Thyroid gland (tissue), 4 donors: ENCODE data around the gene FGF8. TPM values are rescaled to one million over a fixed set of nuclear protein-coding genes. Genes with fewer than 3 reads are reported as not detected.

Source experiments
- DNase-seq, 2 donors: peaks; one replicate each; pipeline ENCODE4 v3.0.0-alpha.2; 2019
- H3K27ac ChIP-seq, 3 donors: fragments of 200-600 bp; sonication (generic); 1 replicate in 2 of 3; 2 replicates in 1 of 3; pipeline ENCODE4 v1.5.1; 2016 to 2019; ENCODE audit warnings: mild to moderate bottlenecking in 1 of 3, moderate library complexity in 1 of 3
- H3K27me3 ChIP-seq: fragments of 200-600 bp; sonication (generic); one replicate; pipeline ENCODE4 v1.5.1; 2019
- H3K36me3 ChIP-seq, 2 donors: fragments of 200-600 bp; sonication (generic); one replicate each; pipeline ENCODE4 v1.5.1; 2016 to 2019
- H3K4me1 ChIP-seq, 2 donors: fragments of 200-600 bp; sonication (generic); one replicate each; pipeline ENCODE4 v1.5.1; 2017 to 2019
- H3K4me3 ChIP-seq, 3 donors: fragments of 200-600 bp; sonication (generic); replicated peaks in 1 of 3; 1 replicate in 2 of 3; 2 replicates in 1 of 3; pipeline ENCODE4 v1.5.1; 2016; ENCODE audit warnings: mild to moderate bottlenecking in 1 of 3
- H3K9me3 ChIP-seq: fragments of 200-600 bp; sonication (generic); one replicate; pipeline ENCODE4 v1.5.1; 2017
- CTCF ChIP-seq, 6 experiments: fragments of 200-600 bp in 3 of 6; fragments of 450-650 bp in 3 of 6; sonication (generic) in 3 of 6; IDR thresholded peaks; one replicate each; pipeline ENCODE4 v1.5.1; 2016 to 2019; ENCODE audit warnings: antibody characterized with exemption in 6 of 6, mild to moderate bottlenecking in 2 of 6, inconsistent platforms in 1 of 6, moderate library complexity in 1 of 6
- POLR2A ChIP-seq, 2 donors: fragments of 450-650 bp; IDR thresholded peaks; one replicate each; pipeline ENCODE4 v1.6.1; 2017; ENCODE audit warnings: antibody characterized with exemption in 2 of 2, mild to moderate bottlenecking in 2 of 2, moderate library complexity in 1 of 2
- WGBS, 2 donors: methylation state at CpG; one replicate each; pipeline ENCODE4 v1.1.5; 2017; 5-methylcytosine and 5-hydroxymethylcytosine counted together
- intact Hi-C: fragments of 100-400 bp; cut with DNase I; formaldehyde crosslinking; loops from one replicate; pipeline ENCODE4 v1.15.1; 2023
- total RNA-seq, 4 donors: library from RNA; depleted of rRNA; stranded (reverse); fragments of >200 nt; gene quantifications; one replicate each; pipeline ENCODE4 v1.2.3, GENCODE V29; 2016

Gene FGF8
- total RNA-seq, 4 donors from 2014 or later: not detected

DNA sequence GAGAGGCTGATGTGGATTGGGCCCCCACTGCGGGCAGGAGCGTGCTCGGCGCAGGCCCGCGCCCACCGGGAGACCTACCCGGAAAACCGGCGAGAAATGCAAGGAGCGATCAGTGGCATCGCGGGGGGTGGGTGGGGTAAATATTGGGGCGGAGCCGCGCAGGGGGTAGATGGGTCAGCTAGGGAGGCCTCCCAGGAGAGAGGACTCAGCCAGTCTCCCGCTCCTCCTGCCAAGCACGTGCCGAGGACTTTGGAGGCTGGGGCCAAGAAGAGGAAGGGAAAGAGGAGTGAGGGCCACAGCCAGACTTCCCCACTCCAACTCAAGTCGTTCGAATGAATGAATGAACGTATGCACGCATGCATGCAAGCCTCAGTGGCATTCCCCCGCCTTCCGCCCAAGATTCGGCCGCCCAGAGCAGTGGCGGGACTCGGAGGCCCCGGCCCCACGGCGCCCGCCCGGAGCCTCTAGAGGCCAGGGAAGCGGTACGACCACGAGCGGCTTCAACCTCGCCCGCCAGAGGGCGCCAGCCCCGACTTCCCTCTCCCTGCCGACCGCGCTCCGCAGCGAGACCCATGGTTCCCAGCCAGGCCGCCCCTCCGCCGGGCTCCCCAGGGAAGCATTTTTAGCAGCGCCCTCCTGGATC lies 3.8 kb upstream of the FGF8 start:
- Histone ChIP-seq H3K27me3 (peaks cover 21% of the 10 kb centered on the region), H3K4me1 (peaks cover 27 to 48% of the 10 kb centered on the region in 2 donors), H3K4me3 (peak overlapping the region in 2 of 3 donors; percentile 10 to 25), H3K9me3 (no peaks in the 10 kb centered on the region), H3K27ac (no peak overlapping the region), H3K36me3 (peaks cover 0 to 3% of the 10 kb centered on the region in 2 donors)
- DNase-seq: peak; percentile 72 to 79
- 2 to 10% methylated on average over 17 to 23 of the region's 51 CpGs for WGBS, 2 donors
- intact Hi-C loops: loop anchor here (5.0 kb wide), 1 partner anchor 172 kb away; no protein-coding TSS in a partner anchor
- TF ChIP-seq POLR2A (IDR thresholded peaks at IDR 0.05) (no peak), CTCF (IDR thresholded peaks at IDR 0.05) (peak; percentile 47 to 85 (median 60))

DNA sequence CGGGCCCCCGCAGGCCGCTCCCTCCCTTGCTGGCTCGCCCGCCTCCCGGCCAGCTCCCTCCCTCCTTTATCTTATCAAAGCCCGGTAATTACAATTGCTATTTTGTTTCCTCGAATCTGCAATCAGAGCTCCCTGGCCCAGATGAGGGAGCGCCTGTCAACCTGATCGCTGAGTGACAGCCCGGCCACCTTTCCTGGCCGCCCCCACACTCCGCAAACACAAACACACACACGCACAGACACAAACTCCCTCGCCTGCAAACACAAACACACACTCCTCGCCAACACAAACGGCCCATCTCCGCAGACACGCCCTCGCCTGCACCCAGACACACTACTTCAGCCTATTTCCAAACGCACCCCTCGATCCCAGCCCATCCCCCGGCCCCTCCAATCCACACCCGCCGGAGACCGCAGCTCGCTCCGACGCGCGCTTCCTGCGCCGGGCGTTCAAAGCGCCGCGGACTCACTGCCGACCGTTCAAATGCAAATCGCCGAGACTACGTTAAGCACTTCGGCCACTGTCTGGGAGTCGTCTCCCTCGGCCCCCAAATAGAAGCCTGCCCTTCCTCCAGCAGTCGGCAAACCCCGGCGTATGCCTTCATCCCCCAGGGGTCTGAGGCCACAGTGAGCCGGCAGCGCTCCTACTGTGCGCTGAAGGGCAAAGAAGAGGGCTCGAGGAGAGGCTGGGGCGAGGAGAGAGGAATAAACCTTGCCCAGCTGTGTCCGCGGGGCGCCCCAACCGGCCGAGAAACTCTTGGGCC lies 3.0 kb upstream of the FGF8 start:
- DNase-seq: peak; percentile 20
- 8 to 9% methylated on average over 47 to 51 of the region's 58 CpGs for WGBS, 2 donors
- peaks cover 24% of the 10 kb centered on the region for H3K27me3 ChIP-seq
- intact Hi-C loops: loop anchor here (5.0 kb wide), 1 partner anchor 172 kb away; no protein-coding TSS in a partner anchor
- peaks cover 27 to 49% of the 10 kb centered on the region in 2 donors for H3K4me1 ChIP-seq
- no peak overlapping the region for H3K27ac ChIP-seq
- H3K4me3 ChIP-seq: peak overlapping the region in 2 of 3 donors; percentile 10 to 25
- no peaks in the 10 kb centered on the region for H3K36me3 ChIP-seq
- TF ChIP-seq CTCF (IDR thresholded peaks at IDR 0.05) (no peak), POLR2A (IDR thresholded peaks at IDR 0.05) (no peak)
- H3K9me3 ChIP-seq: no peaks in the 10 kb centered on the region

DNA sequence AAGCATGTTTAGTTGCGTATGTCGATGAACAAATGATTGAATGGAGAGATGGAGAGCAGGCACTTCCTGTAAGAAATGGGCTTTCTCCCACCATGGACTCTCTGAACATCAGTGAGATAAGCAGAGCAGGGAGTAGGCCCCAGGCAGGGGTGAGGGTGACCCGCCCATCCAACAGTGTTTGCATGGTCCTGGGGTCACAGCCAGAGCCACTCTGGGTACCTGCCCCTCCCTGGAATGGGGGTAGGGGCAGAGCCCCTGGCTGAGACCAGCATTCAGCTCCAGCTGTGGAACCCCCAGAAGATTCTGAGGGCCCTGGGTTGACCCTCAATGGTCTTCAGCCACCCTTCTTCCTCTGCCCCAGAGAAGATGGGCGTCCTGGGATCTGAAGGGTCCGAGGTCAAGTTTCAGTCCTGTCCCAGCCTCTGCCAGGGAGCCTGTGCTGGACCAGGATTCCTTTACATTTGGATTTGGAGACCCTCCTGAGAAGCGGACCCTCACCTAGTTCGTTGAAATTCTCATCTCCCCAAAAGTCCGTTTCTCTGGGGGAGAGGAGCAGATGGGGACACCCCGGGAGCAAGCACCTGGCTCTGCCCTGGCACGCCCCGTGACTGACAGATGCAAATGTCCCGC lies 2.4 kb upstream of the FGF8 start:
- H3K27ac ChIP-seq: no peak overlapping the region
- intact Hi-C loops: loop anchor here (5.0 kb wide), 1 partner anchor 171 kb away; no protein-coding TSS in a partner anchor
- H3K9me3 ChIP-seq: no peaks in the 10 kb centered on the region
- peaks cover 25% of the 10 kb centered on the region for H3K27me3 ChIP-seq
- H3K4me1 ChIP-seq: peaks cover 27 to 56% of the 10 kb centered on the region in 2 donors
- DNase-seq: no peak
- H3K36me3 ChIP-seq: no peaks in the 10 kb centered on the region
- 63 to 69% methylated on average over 11 to 12 of the region's 12 CpGs for WGBS, 2 donors
- no peak overlapping the region for H3K4me3 ChIP-seq
- TF ChIP-seq POLR2A (IDR thresholded peaks at IDR 0.05) (no peak), CTCF (IDR thresholded peaks at IDR 0.05) (no peak)

GRCh38 chr10:101777619-101778145 lies 1.8 kb upstream of the FGF8 start:
- Histone ChIP-seq H3K4me3 (no peak overlapping the region), H3K9me3 (no peaks in the 10 kb centered on the region), H3K4me1 (peaks cover 25 to 56% of the 10 kb centered on the region in 2 donors), H3K27ac (no peak overlapping the region), H3K27me3 (peaks cover 30% of the 10 kb centered on the region), H3K36me3 (no peaks in the 10 kb centered on the region)
- intact Hi-C loops: loop anchor here (5.0 kb wide), 1 partner anchor 170 kb away; no protein-coding TSS in a partner anchor
- no peak for DNase-seq
- WGBS, 2 donors: 86 to 91% methylated on average over 2 to 3 of the region's 3 CpGs
- TF ChIP-seq POLR2A (IDR thresholded peaks at IDR 0.05): no peak
- TF ChIP-seq CTCF (IDR thresholded peaks at IDR 0.05): no peak
